ENCODE data around the gene GPR63.

The GPR63 gene

GRCh38 chr6:96821034-96821433 is 16.2 kb downstream of the GPR63 start:
- no peak for DNase-seq

GRCh38 chr6:96816301-96816817 is 20.9 kb downstream of the GPR63 start:
- DNase-seq, result peak; percentile 53

GRCh38 chr6:96814625-96815024 is 22.7 kb downstream of the GPR63 start:
- peak; percentile 65 for DNase-seq

- peak; percentile 64 for DNase-seq
These were observed 25.1 kb downstream of the GPR63 start for GRCh38 chr6:96812077-96812703.

- no peak for DNase-seq
These were observed 25.6 kb downstream of the GPR63 start for GRCh38 chr6:96811670-96812069.

- DNase-seq, result no peak
These were observed 26.1 kb downstream of the GPR63 start for GRCh38 chr6:96811136-96811535.

- DNase-seq, result peak; percentile 32
These were observed 28.2 kb downstream of the GPR63 start for GRCh38 chr6:96809119-96809518.

GRCh38 chr6:96803106-96803481 is 34.2 kb downstream of the GPR63 start:
- DNase-seq, result no peak

GRCh38 chr6:96795481-96795880 is 41.8 kb downstream of the GPR63 start:
- no peak for DNase-seq

GRCh38 chr6:96794980-96795379 is 42.3 kb downstream of the GPR63 start:
- DNase-seq, result peak; percentile 76

GRCh38 chr6:96792561-96793190 is 44.6 kb downstream of the GPR63 start:
- no peak for DNase-seq

- no peak for DNase-seq
These were observed 47.4 kb downstream of the GPR63 start for GRCh38 chr6:96789871-96790270.

GRCh38 chr6:96787846-96788580 is 49.3 kb downstream of the GPR63 start:
- no peak for DNase-seq

- no peak for DNase-seq
These were observed 50.9 kb downstream of the GPR63 start for GRCh38 chr6:96786336-96786735.

GRCh38 chr6:96784650-96785049 is 52.6 kb downstream of the GPR63 start:
- DNase-seq, result no peak

GRCh38 chr6:96783307-96783706 is 54.0 kb downstream of the GPR63 start:
- no peak for DNase-seq

- no peak for DNase-seq
These were observed 55.7 kb downstream of the GPR63 start for GRCh38 chr6:96781557-96781956.

GRCh38 chr6:96777113-96777512 is 60.2 kb downstream of the GPR63 start:
- no peak for DNase-seq

- DNase-seq, result no peak
These were observed 61.4 kb downstream of the GPR63 start for GRCh38 chr6:96775727-96776400.

GRCh38 chr6:96766769-96767168 is 70.5 kb downstream of the GPR63 start:
- DNase-seq, result no peak

- DNase-seq, result no peak
These were observed 74.7 kb downstream of the GPR63 start for GRCh38 chr6:96762599-96762998.

GRCh38 chr6:96761794-96762193 is 75.5 kb downstream of the GPR63 start:
- DNase-seq, result no peak

- no peak for DNase-seq
These were observed 77.1 kb downstream of the GPR63 start for GRCh38 chr6:96760153-96760687.

Data from fibroblast of skin of back (primary cell).